C4-2B (cell line): Measurements from ENCODE around the gene OSER1.

ENCODE experiments used
- H3K27ac ChIP-seq: fragments of 450-650 bp; 2 replicates; pipeline ENCODE4 v1.5.1; 2017
- ZFX ChIP-seq: fragments of 450-650 bp; IDR thresholded peaks from 2 replicates; pipeline ENCODE4 v1.6.1; 2017
- TF ChIP-seq, protein P1 (sequence below): fragments of 450-650 bp; conservative IDR thresholded peaks from 2 replicates; pipeline ENCODE4 v1.5.1; 2017; ENCODE audit warnings: mild to moderate bottlenecking

Gene OSER1

DNA sequence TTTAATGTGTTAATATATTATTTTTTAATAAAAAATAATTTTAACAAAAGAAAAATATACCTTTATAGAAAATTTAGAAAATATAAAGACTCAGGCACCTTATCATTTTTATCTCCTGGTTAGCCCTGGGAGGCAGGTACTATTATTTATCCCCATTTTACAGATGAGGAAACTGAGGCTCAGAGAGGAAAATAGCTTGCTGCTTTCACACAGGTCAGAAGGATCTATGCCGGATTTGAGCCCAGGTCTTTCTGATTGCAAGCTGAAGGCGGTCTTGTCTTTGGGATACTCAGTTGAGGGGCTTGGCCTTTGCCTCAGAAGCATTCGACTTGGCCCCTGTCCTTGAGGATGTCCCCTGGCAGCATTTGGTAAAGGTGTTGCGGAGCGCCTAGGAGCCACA is 11.5 kb upstream of the OSER1 start:
- TF ChIP-seq ZFX, result no peak
- TF ChIP-seq, protein P1, sequence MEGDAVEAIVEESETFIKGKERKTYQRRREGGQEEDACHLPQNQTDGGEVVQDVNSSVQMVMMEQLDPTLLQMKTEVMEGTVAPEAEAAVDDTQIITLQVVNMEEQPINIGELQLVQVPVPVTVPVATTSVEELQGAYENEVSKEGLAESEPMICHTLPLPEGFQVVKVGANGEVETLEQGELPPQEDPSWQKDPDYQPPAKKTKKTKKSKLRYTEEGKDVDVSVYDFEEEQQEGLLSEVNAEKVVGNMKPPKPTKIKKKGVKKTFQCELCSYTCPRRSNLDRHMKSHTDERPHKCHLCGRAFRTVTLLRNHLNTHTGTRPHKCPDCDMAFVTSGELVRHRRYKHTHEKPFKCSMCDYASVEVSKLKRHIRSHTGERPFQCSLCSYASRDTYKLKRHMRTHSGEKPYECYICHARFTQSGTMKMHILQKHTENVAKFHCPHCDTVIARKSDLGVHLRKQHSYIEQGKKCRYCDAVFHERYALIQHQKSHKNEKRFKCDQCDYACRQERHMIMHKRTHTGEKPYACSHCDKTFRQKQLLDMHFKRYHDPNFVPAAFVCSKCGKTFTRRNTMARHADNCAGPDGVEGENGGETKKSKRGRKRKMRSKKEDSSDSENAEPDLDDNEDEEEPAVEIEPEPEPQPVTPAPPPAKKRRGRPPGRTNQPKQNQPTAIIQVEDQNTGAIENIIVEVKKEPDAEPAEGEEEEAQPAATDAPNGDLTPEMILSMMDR, result no peak
- H3K27ac ChIP-seq, result no peak overlapping the region

DNA sequence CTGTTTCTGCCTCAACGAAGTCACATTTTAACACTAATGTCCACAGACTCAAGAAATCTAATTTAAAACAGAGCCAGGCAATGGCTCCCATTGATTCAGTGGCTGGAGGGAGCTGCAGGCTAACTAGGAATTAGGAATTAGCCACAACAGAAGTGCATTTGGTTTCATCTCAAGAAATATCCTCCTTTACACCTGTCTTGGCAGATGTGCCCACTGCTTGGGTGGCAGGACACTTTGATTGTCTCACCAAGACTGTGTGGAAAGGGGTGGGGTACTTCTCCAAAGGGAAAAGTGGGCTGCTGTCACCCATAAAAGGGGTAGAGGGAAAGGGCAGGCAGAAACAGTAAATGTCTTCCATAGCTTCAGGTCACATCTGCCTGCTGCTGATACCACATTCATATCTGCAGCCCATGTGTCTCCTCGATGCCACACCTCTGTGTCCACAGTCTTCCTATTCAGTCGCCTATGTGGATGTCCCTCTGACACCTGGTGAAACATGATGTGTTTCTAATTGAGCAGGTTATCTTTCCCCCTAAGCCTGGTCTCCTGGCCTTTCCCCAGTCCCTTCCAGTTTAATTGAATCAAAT is 10.9 kb upstream of the OSER1 start:
- TF ChIP-seq, protein P1, result no peak
- TF ChIP-seq ZFX, result no peak
- no peak overlapping the region for H3K27ac ChIP-seq

DNA sequence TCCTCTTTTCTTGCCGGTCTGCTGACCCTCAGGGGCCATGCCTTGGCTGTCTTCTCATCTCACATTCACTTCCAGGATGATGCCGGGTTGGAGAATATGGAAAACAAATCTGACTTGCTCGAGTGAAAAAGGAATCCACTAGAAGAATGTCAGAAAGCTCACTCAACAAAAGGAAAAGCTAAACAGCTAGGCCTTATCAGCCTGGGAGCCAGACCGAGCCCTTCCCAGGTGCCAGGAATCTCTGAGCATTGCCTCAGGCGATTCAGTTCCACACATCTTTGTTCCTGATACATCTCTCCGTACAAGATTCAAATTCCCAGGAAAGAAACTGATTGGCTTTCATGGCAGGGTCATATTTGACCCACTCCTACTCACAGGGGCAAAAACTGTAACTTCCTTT is 9.2 kb upstream of the OSER1 start:
- no peak overlapping the region for H3K27ac ChIP-seq
- TF ChIP-seq, protein P1, result no peak
- TF ChIP-seq ZFX, result no peak

DNA sequence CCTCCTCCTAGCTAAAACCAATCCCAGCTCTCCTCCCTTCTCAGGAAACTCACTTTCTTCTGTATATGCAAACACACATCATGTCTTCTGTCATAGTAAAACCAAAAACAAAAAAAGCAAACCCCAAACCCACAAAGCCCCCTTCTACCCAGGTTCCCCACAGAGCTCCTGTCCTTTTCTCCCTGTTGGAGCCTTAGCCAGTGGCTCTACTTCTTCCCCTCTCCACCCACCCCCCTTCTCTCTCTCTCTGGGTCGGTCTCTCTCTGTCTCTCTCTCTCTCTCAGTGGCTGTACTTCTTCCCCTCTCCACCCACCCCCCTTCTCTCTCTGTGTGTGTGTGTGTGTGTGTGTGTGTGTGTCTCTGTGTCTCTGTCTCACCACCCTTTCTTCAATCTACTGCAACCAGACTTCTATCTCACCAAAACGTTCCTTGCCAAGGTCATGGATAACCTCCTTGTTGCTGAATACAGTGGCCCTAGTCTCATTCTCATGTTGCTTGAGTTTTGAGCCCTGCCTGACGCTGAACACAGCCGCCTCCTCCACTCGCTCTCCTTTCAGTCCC is 8.7 kb upstream of the OSER1 start:
- H3K27ac ChIP-seq, result no peak overlapping the region
- TF ChIP-seq ZFX, result no peak
- TF ChIP-seq, protein P1, result no peak

DNA sequence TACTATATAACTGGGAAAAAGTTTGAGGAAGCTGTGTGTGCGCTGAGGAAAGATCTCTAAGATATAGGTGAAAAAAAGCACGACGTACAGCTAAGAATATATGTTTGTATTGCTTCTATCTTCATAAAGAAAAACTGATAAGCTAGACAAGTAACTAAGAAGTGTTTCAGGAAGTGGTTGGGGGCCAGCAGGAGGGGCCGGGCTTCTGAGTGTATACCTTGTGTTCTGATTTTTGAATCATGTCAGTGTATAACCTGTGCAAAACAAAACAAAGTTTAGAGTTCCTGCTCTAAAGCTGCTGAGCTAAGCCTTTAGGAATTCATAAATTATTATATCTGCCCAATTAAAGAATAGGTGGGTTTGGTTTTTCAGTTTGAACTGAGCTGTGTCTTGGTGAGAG is 7.9 kb upstream of the OSER1 start:
- TF ChIP-seq ZFX, result no peak
- TF ChIP-seq, protein P1, result no peak
- H3K27ac ChIP-seq, result no peak overlapping the region

DNA sequence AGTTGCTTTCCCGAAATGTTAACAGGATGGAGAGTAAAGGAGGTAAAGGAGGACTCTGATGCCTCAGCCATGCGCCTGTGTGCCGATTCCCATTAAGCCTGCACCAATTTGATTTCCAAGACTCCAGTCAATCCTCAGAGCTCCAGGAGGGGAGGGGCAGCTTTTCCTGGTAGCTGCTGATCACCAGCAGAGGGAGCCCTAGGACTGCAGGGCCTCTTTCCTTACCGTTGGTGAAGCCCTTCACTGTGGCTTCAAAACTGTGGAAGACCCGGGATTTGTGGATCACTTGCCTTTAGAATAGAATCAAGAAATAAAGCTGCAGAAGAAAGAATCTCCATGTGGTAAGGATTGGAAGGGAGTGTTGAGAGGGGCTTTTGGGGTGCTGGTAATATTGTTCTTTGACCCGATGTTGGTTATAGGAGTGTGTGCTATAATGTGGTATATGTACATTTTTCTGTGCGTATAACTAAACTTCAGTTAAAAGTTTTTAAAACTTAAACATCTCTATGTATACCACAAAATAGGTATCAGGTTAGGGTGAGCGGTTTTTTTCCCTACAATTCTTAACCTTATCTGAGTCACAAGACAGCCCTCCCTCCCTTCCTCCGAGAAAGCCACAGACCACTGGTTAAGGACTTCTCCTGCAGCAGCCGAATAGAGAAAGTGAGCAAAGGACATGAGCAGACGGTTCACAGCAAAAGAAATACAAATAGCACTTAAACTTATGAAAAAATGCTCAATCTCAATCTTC is 6.9 kb upstream of the OSER1 start:
- no peak overlapping the region for H3K27ac ChIP-seq
- TF ChIP-seq, protein P1, result peak; percentile 98
- TF ChIP-seq ZFX, result no peak

DNA sequence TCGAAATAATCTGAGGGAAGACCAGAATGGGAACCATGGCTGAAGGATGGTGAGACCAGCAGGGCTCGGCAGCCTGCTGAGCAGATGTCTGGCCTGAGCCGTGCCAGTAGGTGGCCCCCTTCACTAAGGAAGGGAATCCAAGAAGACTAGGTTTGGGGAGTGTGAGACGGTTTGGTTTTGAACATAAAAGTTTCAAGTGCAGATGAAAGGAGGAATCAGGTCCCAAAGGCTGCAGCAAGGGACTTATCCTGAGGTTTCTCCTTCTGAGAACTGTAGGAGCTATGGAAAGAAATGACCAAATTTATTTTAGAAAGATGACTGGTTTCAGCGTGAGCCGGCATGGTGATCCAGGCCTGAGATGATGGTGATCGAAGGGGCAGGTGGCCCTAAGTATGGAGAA is 4.6 kb upstream of the OSER1 start:
- TF ChIP-seq ZFX, result no peak
- TF ChIP-seq, protein P1, result peak; percentile 90
- no peak overlapping the region for H3K27ac ChIP-seq
